ENCODE results near the gene ATP1B2.
"Not testable (repeated sequence)": the region's sequence is repeated elsewhere in the genome, so short reads cannot be mapped to it uniquely, and the experiment has no call there.

ATP1B2 gene

DNA sequence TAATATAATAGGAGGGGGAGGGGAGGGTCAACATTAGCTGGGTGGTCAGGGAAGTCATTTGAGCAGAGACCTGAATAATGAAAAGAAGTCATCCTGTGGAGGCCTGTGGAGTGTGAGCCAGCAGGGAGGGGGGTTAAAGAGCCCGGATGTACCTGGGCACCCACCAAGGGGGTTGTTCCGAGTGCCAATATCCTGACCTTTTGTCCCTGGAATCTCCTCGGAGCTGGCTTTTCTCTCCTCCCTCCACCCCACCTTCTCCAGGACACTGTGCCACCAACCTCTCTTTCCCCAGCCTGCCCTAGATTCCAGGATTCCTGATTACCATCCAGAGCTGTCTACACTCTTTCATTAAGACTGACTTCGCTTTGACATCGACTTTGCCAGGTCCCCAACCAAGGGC lies 14.6 kb upstream of the ATP1B2 start:
- no peak for DNase-seq

DNA sequence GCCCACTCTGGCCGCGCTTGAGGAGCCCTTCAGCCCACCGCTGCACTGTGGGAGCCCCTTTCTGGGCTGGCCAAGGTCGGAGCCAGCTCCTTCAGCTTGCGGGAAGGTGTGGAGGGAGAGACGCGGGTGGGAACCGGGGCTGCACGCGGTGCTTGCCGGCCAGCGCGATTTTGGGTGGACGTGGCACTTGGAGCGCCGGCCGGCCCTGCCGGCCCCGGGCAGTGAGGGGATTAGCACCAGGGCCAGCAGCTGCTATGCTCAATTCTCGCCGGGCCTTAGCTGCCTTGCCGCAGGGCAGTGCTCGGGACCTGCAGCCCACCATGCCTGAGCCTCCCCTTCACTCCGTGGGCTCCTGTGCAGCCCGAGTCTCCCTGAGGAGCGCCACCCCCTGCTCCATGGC lies 9.9 kb upstream of the ATP1B2 start:
- DNase-seq = no peak

DNA sequence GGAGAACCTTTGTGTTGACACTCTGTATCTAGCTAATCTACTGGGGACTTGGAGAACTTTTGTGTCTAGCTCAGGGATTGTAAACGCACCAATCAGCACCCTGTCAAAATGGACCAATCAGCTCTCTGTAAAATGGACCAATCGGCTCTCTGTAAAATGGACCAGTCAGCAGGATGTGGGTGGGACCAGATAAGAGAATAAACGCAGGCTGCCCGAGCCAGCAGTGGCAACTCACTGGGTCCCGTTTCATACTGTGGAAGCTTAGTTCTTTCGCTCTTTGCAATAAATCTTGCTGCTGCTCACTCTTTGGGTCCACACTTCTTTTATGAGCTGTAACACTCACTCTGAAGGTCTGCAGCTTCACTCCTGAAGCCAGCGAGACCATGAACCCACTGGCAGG lies 9.1 kb upstream of the ATP1B2 start:
- not testable (repeated sequence) for DNase-seq

GRCh38 chr17:7644775-7645174 lies 6.0 kb upstream of the ATP1B2 start:
- DNase-seq = no peak

DNA sequence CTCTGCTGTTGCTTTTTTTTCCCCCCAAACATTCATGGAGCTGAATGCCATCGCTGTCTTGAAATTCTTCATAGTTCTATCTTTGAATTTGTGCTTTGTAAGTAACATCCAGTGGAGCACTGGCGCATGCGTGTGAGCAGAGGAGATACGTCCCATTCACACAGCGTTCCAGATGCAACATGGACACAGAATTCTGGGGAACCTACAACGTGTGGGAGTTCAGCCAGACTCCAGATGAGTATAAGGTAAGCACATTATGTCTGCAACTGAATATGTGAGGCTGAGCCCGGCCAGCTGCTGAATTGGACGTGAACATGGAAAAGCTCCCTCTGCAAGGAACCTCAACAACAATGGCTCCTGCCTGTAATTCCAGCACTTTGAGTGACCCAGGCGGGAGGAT lies 4.3 kb upstream of the ATP1B2 start:
- no peak for DNase-seq

DNA sequence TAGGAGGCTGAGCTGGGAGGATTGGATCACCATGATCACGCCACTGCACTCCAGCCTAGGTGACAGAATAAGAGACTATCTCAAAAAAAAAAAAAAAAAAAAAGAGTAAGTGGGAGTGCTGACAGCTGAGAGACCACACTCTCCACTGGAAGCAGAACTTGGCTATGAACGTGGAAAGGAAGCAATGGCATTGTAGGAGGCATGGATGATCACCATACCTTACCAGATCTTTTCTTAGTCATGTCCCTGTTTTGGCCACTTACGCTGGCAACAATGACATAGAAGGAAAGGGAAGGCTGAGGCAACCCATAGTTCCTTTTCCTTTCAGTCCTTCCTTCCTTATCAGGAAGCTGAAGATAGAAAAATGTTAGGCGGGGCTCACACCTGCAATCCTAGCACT lies 3.7 kb upstream of the ATP1B2 start:
- no peak for DNase-seq

DNA sequence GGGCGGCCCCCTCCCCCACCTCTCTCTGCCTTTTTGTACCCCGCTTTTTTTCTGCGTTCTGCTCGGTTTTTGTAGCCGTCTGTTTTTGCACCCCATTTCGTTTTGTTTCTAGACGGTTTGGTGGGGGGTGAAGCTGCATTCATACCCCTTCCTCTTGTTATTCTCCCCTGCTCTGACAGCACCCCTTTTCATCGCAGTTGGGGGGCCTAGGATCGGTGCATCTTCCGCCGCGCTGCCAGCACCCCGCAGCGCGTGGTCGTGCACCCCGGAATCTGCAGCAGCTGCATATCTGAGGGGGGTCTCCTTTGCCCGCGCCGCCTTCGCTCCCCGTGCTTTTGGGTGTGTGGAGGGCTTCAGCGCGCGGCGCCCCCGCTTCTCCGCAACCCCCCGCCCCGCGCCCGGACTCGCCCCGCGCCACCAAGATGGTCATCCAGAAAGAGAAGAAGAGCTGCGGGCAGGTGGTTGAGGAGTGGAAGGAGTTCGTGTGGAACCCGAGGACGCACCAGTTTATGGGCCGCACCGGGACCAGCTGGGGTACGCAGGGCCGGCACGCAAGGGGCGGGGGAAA lies 455 bp downstream of the ATP1B2 start:
- no peak for DNase-seq

DNA sequence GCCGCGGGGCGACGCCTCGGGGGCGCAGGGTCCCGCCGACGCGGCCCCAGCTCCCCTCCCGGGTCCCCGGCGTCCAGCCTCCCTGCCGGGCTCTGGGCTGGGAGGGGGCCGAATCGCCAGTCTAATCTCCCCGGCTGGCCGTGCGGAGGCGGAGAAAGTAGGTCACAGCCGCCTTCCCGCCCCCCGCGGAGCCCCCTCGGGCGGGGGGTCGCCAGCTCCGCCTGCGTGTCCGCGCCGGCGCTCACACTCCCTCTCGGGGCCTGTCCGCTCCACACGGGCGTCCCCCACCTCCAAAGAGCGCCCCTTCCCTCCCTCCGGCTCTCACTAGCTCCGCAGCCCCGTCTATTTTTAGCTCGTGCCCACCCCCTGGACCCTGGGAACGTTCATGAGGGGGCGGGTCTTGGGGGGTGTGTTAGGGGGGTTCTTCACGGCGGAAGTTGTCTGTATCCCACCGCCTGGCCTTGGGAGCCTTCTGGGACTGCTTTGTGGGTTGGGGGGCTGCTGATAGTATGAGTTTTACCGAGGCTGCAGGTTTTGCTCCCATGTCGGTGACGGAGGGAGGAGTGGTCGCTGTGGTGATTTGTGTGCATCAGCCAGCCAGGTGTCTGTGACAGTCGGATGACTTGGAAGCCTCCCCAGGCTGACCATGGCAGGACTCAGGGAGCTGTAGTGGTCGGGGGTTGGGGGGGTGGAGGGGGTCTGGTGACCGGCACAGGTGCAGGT lies 1.1 kb downstream of the ATP1B2 start:
- no peak for DNase-seq

GRCh38 chr17:7652388-7653356 lies 1.9 kb downstream of the ATP1B2 start:
- no peak for DNase-seq

GRCh38 chr17:7654832-7655540 lies 4.3 kb downstream of the ATP1B2 start:
- DNase-seq = no peak

DNA sequence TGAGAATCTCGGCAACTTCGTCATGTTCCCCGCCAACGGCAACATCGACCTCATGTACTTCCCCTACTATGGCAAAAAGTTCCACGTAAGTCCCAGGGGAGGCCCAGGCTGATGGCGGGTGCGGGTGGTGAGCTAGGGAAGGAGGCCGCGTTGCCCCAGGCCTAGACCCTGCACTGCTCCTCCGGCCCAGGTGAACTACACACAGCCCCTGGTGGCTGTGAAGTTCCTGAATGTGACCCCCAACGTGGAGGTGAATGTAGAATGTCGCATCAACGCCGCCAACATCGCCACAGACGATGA lies 4.8 kb downstream of the ATP1B2 start:
- no peak for DNase-seq

DNA sequence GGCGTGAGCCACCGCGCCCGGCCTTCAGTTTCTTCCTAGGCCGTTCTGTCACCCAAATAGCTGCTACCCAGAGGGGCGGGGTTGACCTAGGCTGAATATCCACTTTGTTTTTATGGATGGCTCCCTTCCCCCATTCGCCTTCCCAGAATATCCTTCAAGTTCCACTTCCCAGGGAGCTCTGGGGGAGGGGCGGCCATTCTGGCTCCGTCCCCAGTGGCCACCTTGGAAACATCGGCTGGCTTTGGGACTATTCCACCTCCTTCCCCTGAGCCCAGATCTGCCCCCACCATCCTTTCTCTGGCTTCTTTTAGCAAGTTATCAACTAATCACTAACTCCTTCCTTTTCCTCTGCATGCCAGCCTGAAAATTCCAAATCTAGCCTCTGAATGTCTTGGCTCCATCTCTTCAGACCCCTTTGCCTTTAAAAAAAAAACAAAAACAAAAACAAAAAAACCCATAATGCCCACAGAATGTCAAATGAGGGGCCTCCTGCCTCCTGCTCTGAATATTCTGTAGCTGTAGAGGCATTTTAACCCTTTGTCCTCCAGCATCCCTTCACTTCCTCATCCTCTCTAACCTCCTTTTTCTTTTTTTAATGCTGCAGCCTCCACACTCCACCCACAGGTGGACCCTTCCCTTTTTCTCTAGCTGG lies 6.4 kb downstream of the ATP1B2 start:
- DNase-seq = no peak

- no peak for DNase-seq
Observed at GRCh38 chr17:7667656-7668406, 17.1 kb downstream of the ATP1B2 start.

DNA sequence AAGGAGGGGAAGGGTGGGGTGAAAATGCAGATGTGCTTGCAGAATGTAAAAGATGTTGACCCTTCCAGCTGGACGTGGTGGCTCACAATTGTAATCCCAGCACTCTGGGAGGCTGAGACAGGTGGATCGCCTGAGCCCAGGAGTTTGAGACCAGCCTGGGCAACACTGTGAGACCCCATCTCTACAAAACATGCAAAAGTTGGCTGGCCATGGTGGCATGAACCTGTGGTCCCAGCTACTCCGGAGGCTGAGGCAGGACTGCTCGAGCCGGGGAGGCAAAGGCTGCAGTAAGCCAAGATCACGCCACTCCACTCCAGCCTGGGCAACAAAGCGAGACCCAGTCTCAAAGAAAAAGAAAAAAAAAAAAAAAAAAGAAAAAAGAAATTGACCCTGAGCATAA lies 17.8 kb downstream of the ATP1B2 start:
- no peak for DNase-seq

- DNase-seq = no peak
Observed at GRCh38 chr17:7673239-7673638, 22.5 kb downstream of the ATP1B2 start.

DNA sequence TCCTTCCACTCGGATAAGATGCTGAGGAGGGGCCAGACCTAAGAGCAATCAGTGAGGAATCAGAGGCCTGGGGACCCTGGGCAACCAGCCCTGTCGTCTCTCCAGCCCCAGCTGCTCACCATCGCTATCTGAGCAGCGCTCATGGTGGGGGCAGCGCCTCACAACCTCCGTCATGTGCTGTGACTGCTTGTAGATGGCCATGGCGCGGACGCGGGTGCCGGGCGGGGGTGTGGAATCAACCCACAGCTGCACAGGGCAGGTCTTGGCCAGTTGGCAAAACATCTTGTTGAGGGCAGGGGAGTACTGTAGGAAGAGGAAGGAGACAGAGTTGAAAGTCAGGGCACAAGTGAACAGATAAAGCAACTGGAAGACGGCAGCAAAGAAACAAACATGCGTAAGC lies 24.2 kb downstream of the ATP1B2 start:
- no peak for DNase-seq

GRCh38 chr17:7676533-7676932 lies 25.8 kb downstream of the ATP1B2 start:
- DNase-seq = no peak

GRCh38 chr17:7677388-7678067 lies 26.8 kb downstream of the ATP1B2 start:
- DNase-seq = no peak

- DNase-seq = no peak
Observed at GRCh38 chr17:7684851-7685532, 34.3 kb downstream of the ATP1B2 start.

- DNase-seq = peak; percentile 92
Observed at GRCh38 chr17:7685533-7686221, 35.0 kb downstream of the ATP1B2 start.
